GM18870 (cell line): Measurements from ENCODE around the gene PMEL.
"Not testable (repeated sequence)": the region's sequence is repeated elsewhere in the genome, so short reads cannot be mapped to it uniquely, and the experiment has no call there.

Source experiments
- ATAC-seq: cut with Tn5 transposase; IDR thresholded peaks from one replicate; pipeline ENCODE4 v1.9.1; 2021; ENCODE audit warnings: moderate library complexity; ENCODE audit not compliant: unreplicated experiment

The PMEL gene

DNA sequence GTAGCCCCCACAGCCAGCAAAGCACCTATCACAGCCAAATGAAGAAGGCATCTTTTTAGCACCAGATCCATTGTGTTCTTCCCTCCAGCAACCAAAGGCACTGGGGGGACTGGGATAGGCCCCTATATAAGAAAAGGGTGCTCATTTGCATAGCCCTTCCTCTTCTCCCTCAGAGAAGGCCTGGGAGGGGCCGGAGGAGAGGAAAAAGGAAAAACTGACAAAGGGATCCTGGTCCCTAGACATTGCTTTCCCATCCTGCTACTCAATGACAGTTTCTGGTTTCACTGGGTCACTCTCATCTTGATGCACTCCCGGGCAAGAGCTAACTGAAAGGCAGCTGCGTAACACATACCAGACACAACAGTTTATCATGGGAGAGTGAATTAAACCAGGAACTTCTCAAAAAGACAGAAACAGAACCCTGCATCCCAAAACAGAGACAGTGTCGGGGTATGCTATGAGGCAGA lies at the start of gene PMEL:
Gene PMEL (minus strand): TSS at position 102 of the 467 bp plus-strand sequence. CDS start 31 bp downstream, at position 71.
- no peak for ATAC-seq

- no peak for ATAC-seq
Measured at GRCh38 chr12:56014205-56014604, 48.4 kb upstream of the PMEL start.

DNA sequence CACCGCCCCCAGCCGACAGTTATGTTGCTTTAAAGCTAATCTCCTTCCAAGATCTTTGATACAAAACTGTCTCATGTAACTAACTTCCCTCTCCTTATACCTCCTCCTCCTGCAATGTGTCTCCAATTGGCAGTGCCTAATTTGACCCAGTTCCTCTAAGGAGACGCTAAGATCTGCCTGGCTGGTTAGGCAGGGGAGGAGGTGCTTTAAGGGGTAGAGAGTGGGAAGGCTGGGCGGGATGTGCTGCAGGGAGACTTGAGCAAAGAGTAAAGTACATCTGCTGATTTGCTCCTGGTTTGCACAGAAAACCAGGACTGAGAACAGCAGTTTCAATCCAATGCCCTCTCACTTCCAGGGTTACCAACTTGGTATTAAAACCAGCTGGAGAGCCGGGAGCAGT lies 47.6 kb upstream of the PMEL start:
- ATAC-seq, result no peak

DNA sequence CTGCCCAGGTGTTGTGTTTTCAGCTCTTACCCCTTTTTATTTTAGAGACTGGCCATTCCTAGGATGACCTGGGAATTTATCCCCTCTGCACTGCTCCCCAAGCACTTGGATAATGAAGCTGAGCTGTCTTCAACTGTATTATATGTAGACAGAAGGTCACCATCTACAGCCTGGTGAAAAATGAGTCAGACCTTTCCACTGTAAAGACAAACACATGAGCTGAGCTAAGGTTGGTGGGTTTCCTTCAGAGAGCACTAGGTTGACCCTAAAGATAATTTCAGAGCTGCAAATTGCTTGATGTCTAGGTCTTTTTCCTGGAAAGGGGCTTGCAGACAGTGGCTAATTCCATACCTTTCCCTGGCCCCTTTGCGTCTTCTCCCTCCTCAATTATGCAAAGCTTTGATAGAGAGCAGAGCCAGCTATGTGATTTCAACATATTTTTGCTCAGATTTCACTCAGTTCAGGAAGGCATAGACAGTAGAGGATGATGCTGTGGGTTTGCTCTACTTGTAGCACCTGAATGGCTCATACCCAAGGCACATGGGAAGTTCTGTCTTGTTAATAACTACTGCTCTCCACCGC lies 45.8 kb upstream of the PMEL start:
- ATAC-seq, result no peak

GRCh38 chr12:56010111-56010570 lies 44.3 kb upstream of the PMEL start:
- ATAC-seq, result no peak

DNA sequence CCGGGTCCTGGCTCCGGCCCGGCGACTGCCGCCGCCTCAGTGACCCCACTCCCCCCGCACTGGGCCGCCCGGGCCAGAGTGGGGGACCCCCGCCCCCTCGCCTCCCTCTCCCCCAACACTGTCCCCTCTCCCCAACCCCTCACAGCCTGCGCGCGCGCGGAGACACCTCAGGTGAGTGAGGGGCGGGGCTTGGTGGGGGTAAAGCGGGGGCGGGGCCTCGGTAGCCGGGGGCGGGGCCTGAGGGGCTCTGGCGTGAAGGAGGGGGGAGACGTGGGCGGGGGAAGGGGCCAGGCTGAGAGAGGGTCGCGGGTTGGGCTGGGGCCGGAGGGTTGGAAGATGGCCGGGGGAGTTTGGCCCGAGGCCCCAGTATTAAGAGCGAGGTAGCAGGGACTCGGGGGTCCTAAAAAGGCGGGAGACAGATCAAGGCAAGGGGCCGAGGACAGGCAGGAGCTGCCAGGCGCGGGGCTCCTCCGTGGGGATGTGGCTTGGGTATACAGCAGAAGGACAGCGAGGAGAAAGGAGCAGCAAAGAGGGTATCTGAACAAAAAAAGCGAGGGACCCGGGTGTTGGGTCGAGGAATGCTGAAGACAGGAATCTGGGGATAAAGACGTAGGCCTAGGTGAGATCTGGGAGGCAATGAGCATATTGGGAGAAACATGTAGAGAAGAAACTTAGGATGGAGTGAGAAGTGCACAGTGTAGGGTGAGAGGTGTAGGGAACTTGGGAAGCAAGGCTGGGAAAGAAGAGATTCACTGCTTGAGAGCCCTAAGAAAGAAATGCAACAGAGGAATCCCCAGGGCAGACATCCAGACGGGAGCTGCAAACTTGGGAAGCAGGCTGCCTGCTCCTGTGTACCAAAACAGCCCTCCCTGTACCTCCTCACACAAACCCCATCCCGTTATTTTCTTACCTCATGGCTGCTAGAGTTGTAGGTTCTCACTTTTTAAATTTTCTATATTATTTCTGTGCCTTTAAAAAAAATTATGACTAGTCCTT lies 42.0 kb upstream of the PMEL start:
- no peak for ATAC-seq

- no peak for ATAC-seq
Measured at GRCh38 chr12:56004211-56004610, 38.4 kb upstream of the PMEL start.

DNA sequence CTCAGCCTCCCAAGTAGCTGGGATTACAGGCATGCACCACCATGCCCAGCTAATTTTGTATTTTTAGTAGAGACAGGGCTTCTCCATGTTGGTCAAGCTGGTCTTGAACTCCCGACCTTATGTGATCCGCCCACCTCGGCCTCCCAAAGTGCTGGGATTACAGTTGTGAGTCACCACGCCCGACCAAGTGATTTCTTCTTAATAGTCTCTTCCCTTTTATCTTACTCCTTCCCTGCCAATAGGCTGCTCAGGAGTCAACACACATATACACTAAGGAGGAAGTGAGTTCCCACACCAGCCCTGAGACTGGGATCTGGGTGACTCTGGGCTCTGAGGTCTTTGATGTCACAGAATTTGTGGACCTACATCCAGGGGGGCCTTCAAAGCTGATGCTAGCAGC lies 37.5 kb upstream of the PMEL start:
- ATAC-seq, result not testable (repeated sequence)

DNA sequence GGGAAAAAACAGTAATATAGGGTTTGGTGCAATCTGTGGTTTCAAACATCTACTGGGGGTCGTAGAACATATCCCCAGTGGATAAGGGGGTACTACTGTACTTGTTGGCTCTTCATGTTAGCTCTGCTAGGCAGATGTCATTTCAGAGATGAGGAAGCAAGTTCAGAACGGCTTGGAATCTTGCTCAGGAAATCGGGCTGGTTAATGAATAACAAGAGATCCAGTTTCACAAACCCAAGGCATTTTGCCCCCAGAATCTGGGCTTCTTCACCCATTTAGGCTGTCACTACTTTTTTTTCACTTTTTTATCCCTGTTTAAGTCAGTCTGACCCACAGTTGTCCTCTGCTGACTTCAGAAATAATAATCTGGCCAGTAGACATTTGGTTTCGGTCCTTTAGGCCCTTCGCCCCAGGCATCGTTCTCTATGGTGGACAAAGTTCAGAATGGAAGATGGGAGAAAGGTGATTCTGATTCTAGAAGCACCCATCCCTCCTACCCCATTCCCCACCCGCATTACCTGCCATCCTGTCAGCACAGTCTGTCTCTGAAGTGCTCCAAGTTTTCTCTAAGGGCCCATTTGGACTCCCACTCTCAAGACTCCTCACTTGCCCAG lies 35.8 kb upstream of the PMEL start:
- ATAC-seq, result no peak

GRCh38 chr12:55999999-56000540 lies 34.2 kb upstream of the PMEL start:
- not testable (repeated sequence) for ATAC-seq

DNA sequence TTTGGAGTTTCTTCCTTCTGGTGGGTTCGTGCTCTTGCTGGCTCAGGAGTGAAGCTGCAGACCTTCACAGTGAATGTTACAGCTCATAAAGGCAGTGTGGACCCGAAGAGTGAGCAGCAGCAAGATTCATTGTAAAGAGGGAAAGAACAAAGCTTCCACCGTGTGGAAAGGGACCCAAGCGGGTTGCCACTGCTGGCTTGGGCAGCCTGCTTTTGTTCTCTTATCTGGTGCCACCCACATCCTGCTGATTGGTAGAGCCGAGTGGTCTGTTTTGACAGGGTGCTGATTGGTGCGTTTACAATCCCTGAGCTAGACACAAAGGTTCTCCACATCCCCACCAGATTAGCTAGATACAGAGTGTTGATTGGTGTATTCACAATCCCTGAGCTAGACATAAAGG lies 33.7 kb upstream of the PMEL start:
- not testable (repeated sequence) for ATAC-seq

DNA sequence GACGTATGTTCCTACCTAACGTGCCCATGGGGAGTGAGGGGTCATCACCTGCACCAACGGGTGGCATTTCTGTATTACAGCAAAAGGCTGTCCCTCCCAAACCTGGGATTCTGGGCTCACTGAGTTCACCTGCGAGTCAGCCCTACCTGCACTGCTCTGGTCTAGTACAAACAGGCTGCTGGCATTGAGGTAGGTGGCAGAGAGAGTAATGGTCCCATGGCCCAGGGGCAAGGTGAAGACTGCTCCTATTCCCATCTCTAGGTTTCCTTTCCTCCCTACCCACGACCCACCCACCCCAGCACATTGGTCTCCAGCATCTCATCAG lies 31.7 kb upstream of the PMEL start:
- ATAC-seq, result no peak

DNA sequence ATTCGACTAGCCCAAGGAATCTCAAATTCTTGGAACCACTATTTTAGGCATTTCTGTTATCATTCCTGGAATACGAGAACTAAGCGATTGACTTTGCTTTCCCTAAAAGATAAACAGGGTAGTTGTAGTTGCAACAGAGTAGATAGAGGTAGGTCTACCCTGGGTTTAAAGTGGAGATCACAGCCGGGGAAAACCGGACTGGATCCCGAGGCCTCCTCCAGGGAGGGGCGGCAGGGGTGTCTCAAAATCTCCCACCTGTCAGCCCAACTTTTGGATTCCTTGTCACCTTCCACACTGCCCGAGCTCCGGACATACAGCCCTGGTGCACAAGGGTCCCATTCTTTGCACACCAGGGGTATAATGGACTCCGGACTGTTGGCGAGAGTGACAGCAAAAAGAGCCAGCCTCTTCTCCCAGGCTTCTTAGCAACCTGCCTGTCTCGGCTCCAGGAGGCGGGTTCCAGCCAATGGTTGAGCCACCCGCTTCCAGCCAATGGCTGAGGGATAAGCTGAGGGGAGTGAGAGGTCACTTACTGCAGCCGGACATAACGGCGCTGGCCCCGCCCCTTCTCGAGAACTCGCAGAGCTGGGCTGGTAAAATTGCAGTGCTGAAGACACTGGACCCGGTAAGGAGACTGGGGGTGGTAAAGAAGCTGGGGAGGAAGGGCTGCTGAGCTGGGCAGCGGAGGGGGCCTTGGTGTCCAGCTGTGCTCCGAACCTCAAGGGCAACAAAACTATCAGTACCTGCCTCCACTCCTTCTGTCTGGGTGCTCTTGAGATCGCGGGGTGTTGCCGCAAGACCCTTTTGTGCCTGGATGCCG lies 31.1 kb upstream of the PMEL start, which contains the start of gene SUOX:
Gene SUOX (plus strand): TSS at position 562 of the 820 bp plus-strand sequence. CDS start 4,946 bp downstream, outside the sequence.
- peak; percentile 97 for ATAC-seq

- no peak for ATAC-seq
Measured at GRCh38 chr12:55996201-55996714, 30.4 kb upstream of the PMEL start.

DNA sequence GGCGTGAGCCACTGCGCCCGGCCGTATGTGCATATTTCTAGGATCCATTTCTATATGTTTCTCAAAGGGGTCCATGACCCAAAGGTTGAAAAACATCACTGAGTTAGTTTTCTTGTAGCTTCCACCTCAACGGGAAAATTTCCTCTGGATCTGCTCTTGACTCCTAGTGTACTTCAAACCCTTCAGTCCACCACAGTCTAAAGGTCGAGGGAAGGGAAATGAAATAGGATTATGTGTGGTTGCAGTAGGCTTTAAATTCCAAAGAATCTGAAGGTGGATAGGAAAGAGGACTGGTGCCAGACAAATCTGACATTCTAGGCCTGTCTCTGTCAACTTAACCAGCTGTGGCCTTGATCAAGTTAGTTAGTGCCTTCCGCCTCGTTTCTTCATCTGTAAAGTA lies 29.5 kb upstream of the PMEL start:
- ATAC-seq, result no peak

DNA sequence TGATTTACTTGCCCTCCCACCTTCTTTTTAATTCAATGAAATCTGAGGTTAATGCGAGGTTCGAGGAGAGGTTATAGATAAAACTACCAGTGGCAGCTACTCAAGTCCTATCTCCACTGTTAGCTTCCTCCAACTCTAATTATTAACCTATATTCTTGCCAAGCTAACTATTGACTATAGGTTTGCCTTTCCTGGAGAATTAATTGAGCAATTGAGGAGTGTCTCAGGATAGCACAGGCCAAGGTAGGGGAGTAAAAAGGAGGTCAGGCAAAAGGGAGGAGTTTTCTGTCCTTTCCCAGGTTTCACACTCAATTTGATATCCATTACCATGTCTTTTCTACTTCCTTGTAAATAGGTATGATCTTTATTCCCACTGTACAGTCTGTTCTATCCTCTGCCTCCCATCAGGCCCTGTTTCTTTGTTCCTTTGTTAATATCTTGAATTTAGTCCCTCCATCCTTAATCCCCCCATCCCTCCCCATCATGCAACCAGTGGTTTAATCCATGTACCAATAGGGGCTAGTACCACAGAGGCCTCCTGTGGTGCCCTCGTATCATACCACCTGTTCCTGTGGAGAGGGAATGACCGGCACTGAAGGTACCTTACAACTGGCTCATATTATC lies 27.5 kb upstream of the PMEL start:
- no peak for ATAC-seq

DNA sequence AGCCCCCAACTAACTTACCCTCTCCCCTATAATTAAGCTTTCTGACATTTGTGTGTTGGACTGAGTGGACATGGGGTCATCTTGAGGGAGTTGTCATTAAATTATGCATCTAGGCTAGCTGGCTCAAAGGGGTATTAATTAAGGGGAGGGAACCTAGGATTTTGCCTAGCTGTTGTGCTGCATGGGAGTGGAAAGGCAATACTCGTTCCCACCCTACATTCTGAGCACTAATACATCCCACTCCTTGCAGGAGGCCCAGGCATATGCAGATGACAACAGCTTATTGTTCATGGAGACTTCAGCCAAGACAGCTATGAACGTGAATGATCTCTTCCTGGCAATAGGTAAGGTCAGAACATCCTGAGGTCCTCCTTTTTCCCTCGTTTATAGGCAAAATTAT lies 25.3 kb upstream of the PMEL start:
- ATAC-seq, result no peak

DNA sequence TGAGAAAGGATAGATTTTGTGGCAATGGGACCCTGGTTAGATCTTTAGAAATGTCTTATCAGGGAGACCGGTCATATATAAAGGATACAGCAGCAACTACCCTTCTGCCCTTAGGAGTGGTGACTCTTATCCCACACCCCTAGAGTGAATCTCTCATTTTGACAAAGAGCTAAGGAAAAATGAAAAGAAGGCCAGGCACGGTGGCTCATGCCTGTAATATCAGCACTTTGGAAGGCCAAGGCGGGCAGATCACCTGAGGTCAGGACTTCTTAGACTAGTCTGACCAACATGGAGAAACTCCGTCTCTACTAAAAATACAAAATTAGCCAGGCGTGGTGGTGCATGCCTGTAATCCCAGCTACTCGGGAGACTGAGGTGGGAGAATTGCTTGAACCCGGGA lies 20.1 kb upstream of the PMEL start:
- ATAC-seq, result not testable (repeated sequence)

DNA sequence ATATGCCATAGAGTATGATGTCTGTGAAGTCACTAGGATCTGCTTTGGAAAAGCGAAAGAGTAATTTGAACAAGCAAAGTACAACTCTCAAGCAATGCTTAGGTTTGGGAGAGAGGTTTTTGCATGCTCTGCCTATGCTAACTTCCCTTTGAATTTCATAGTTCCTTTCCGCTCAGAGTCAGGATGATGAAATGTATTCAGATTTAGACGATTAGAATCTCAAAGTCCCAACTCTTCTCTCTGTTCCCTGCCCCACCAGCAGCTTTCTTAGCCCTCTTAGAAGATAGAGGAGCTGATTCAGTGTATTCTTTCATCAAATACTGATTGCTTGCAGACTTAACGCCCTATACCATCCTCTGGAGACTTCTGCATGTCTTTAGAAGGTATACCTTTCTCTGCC lies 19.5 kb upstream of the PMEL start:
- no peak for ATAC-seq

DNA sequence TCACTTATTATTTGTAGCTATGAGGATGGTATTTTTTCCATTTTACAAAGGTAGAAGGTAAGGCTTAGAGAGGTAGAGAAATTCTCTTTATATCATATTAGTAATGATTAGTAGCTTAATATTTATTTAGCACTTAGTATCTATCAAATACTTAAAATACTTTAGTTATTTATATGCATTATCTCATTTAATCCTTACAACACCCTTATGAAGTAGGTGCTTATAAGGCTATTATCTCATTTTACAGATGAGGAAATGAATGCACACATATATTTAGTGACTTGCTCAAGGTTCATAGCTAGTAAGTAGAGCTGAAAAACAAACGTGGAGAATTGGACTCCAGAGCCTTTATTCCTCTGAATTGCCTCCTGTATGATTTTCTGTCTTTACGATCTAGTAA lies 19.0 kb upstream of the PMEL start:
- ATAC-seq, result no peak
